ENCODE measurements around the gene PTPRD. TPM values are rescaled to one million over a fixed set of nuclear protein-coding genes. Genes with fewer than 3 reads are reported as not detected.

Gene PTPRD
- total RNA-seq, 1 donor from 2014 or later: 139 TPM

DNA sequence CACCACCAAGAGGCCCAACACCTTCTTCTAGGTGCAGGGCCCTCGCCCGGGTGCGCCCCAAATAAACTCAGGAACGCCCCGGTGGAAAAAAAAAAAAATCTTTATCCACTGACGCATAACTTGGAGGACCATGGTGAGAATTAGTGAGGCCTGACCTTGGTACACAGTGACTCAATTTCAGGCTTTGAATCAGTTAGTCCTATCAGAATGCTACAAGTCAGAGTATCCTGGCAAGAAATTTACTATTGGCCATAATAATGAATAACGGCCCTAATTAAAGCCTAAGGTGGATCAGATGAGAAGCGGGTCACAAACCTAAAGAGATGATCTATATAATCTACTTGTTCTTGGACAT lies 1899.0 kb downstream of the PTPRD start:
- Mint-ChIP-seq H3K27me3 (ENCODE audit: low read depth) (no peaks in the 10 kb centered on the region), H3K4me1 (peaks cover 10% of the 10 kb centered on the region), H3K36me3 (ENCODE audit: low read depth) (peaks cover 2% of the 10 kb centered on the region)

DNA sequence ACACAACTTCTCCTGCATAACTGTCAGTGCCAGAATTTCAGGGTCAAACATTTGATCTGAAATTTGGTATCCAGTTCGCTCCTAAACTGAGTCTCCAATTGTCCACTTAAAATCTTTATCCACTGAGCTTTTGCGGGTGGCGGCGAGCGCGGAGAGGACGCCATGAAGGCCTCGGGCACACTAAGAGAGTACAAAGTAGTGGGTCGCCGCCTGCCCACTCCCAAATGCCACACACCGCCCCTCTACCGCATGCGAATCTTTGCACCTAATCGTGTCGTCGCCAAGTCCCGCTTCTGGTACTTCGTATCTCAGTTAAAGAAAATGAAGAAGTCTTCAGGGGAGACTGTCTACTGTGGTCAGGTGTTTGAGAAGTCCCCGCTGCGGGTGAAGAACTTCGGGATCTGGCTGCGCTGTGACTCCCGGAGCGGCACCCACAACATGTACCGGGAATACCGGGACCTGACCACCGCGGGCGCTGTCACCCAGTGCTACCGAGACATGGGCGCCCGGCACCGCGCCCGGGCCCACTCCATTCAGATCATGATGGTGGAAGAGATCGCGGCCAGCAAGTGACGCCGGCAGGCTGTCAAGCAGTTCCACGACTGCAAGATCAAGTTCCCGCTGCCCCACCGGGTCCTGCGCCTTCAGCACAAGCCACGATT lies 1899.5 kb downstream of the PTPRD start:
- TF ChIP-seq, protein P1, sequence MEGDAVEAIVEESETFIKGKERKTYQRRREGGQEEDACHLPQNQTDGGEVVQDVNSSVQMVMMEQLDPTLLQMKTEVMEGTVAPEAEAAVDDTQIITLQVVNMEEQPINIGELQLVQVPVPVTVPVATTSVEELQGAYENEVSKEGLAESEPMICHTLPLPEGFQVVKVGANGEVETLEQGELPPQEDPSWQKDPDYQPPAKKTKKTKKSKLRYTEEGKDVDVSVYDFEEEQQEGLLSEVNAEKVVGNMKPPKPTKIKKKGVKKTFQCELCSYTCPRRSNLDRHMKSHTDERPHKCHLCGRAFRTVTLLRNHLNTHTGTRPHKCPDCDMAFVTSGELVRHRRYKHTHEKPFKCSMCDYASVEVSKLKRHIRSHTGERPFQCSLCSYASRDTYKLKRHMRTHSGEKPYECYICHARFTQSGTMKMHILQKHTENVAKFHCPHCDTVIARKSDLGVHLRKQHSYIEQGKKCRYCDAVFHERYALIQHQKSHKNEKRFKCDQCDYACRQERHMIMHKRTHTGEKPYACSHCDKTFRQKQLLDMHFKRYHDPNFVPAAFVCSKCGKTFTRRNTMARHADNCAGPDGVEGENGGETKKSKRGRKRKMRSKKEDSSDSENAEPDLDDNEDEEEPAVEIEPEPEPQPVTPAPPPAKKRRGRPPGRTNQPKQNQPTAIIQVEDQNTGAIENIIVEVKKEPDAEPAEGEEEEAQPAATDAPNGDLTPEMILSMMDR (conservative IDR thresholded peaks at IDR 0.05): no peak
- Mint-ChIP-seq H3K4me1 (peaks cover 5% of the 10 kb centered on the region), H3K4me3 (no peak overlapping the region), H3K9me3 (no peaks in the 10 kb centered on the region), H3K27ac (ENCODE audit: unreplicated experiment) (no peak overlapping the region), H3K27me3 (ENCODE audit: low read depth) (no peaks in the 10 kb centered on the region), H3K36me3 (ENCODE audit: low read depth) (peaks cover 2% of the 10 kb centered on the region)
- DNase-seq (ENCODE audit: low read depth, low spot score): no peak

More for the DNA sequence above, 1899.0 kb downstream of the PTPRD start:
- TF ChIP-seq, protein P1 (conservative IDR thresholded peaks at IDR 0.05): no peak
- H3K9me3 Mint-ChIP-seq: no peaks in the 10 kb centered on the region
- no peak overlapping the region for H3K4me3 Mint-ChIP-seq
- H3K27ac Mint-ChIP-seq (ENCODE audit: unreplicated experiment): no peak overlapping the region
- no peak for DNase-seq (ENCODE audit: low read depth, low spot score)

DNA sequence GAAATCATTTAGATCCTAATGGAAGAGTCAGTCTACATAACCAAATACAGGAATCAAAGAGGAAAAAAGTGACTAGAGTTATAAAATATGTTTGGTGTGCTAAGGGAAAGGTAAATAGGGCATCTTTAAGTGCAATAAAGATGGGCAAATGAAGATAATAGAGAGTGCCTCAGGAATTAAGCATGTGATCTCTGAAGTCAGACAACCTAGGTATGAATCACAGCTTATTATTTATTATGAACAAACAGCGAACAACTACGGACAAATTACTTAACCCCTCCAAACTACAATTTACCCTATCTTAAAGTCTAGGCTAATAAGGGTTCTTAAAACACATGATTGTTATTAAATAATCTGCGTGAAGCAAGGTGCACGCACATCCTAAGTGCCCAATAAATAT lies 1903.1 kb downstream of the PTPRD start:
- TF ChIP-seq, protein P1 (conservative IDR thresholded peaks at IDR 0.05): no peak
- no peaks in the 10 kb centered on the region for H3K27me3 Mint-ChIP-seq (ENCODE audit: low read depth)
- peaks cover 10% of the 10 kb centered on the region for H3K4me1 Mint-ChIP-seq
- H3K27ac Mint-ChIP-seq (ENCODE audit: unreplicated experiment): no peak overlapping the region
- H3K36me3 Mint-ChIP-seq (ENCODE audit: low read depth): peaks cover 2% of the 10 kb centered on the region
- DNase-seq (ENCODE audit: low read depth, low spot score): no peak
- H3K9me3 Mint-ChIP-seq: no peaks in the 10 kb centered on the region
- H3K4me3 Mint-ChIP-seq: no peak overlapping the region

DNA sequence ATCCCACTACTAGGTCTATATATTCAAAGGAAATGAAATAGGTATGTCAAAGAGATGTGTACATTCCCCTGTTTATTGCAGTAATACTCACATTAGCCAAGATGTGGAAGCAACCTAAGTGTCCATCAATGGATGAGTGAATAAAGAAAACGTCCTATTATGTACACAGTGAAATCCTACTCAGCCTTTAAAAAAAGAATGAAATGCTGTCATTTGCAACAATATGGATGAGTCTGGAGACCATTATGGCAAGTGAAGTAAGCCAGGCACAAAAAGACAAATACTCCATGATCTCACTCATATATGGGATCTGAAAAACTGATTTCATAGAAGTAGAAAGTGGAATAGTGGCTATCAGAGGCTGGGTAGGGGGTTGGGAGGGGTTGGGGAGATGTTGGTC lies 1904.1 kb downstream of the PTPRD start:
- Mint-ChIP-seq H3K9me3 (no peaks in the 10 kb centered on the region), H3K4me1 (peaks cover 10% of the 10 kb centered on the region), H3K4me3 (no peak overlapping the region), H3K36me3 (ENCODE audit: low read depth) (peaks cover 8% of the 10 kb centered on the region), H3K27me3 (ENCODE audit: low read depth) (no peaks in the 10 kb centered on the region), H3K27ac (ENCODE audit: unreplicated experiment) (no peak overlapping the region)
- TF ChIP-seq, protein P1 (conservative IDR thresholded peaks at IDR 0.05): no peak
- DNase-seq (ENCODE audit: low read depth, low spot score): no peak

DNA sequence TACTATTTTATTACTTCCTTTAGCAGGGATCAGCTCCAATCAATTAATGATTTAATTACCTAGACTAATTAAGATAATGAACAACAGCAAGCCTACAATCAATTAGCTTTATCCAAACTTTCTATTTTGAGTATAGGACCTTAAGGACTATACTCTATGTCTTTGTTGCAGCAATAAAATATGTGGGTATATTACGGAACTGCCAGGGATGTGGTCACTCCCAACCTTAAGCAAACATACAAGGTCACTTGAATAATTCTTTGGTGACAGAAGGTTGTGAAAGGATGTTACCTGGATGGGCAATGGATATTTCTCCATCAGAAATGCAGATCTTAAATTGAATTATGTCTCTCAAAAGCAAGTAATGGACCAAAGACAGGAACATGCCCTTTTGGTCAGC lies 1905.8 kb downstream of the PTPRD start:
- H3K27ac Mint-ChIP-seq (ENCODE audit: unreplicated experiment): no peak overlapping the region
- H3K9me3 Mint-ChIP-seq: no peaks in the 10 kb centered on the region
- TF ChIP-seq, protein P1 (conservative IDR thresholded peaks at IDR 0.05): no peak
- H3K36me3 Mint-ChIP-seq (ENCODE audit: low read depth): peaks cover 6% of the 10 kb centered on the region
- DNase-seq (ENCODE audit: low read depth, low spot score): no peak
- H3K27me3 Mint-ChIP-seq (ENCODE audit: low read depth): no peaks in the 10 kb centered on the region
- H3K4me3 Mint-ChIP-seq: no peak overlapping the region
- peaks cover 10% of the 10 kb centered on the region for H3K4me1 Mint-ChIP-seq

Data from neural crest cell (in vitro differentiated cells).